GM12878 (cell line): ENCODE results near the gene STAMBPL1. TPM values are rescaled to one million over a fixed set of nuclear protein-coding genes. Genes with fewer than 3 reads are reported as not detected.

ENCODE experiments used
- ATAC-seq: fragments of 200-7000 bp; cut with Tn5 transposase; 3 replicates; pipeline ENCODE4 v1.9.1; 2020; ENCODE audit warnings: mild to moderate bottlenecking, moderate library complexity
- BruUV-seq: library from RNA; stranded (reverse); fragments of 400-500 nt; replicated peaks from 2 replicates; lab custom pipeline; 2021; lab: Mats Ljungman, UMichigan
- CTCF ChIA-PET: fragments of 300-600 bp; sonication (Branson Sonifier 250); formaldehyde crosslinking; extraction: SDS; loops from one replicate; lab custom pipeline; 2021; ENCODE audit warnings: inconsistent platforms; lab: Yijun Ruan, JAX
- POLR2A ChIA-PET: fragments of 350-600 bp; formaldehyde crosslinking; extraction: SDS; loops from one replicate; lab custom pipeline; 2021; ENCODE audit warnings: inconsistent platforms; lab: Charles Lee
- RAD21 ChIA-PET: fragments of 300-600 bp; sonication (Branson Sonifier 250); formaldehyde crosslinking; loops from one replicate; lab custom pipeline; 2023; ENCODE audit warnings: antibody characterized with exemption; ENCODE audit not compliant: unreplicated experiment; lab: Charles Lee
- SMC1A ChIA-PET: fragments of 300-600 bp; sonication (Branson Sonifier 250); formaldehyde crosslinking; loops from one replicate; lab custom pipeline; 2023; ENCODE audit not compliant: unreplicated experiment, uncharacterized antibody; lab: Charles Lee
- DNase-seq: peaks from one replicate; pipeline ENCODE4 v3.0.0-alpha.2; 2011; ENCODE audit warnings: low read depth, low spot score
- FAIRE-seq: peaks from 3 replicates; lab custom pipeline; 2011; peaks lifted over from hg19 to GRCh38; lab: Jason Lieb, UNC
- H2AFZ ChIP-seq: 2 replicates; pipeline ENCODE4 v1.6.0; 2011; ENCODE audit warnings: low read depth, low read length, control low read depth; ENCODE audit not compliant: control insufficient read depth
- H3K27ac ChIP-seq: 2 replicates; pipeline ENCODE4 v1.5.1; 2011; ENCODE audit warnings: control low read depth; ENCODE audit not compliant: control insufficient read depth, insufficient read depth
- H3K27me3 ChIP-seq, 2 experiments: replicated peaks in 1 of 2; 2 replicates each; pipeline versions ENCODE4 v1.6.0 to v1.6.1; 2011; ENCODE audit warnings: low read length in 1 of 2; ENCODE audit not compliant: control insufficient read depth in 2 of 2, insufficient read depth in 2 of 2
- H3K36me3 ChIP-seq, 2 experiments: 2 replicates each; pipeline ENCODE4 v1.5.1; 2011; ENCODE audit warnings: low read length in 1 of 2; ENCODE audit not compliant: control insufficient read depth in 2 of 2, insufficient read depth in 2 of 2
- H3K4me1 ChIP-seq: 2 replicates; pipeline ENCODE4 v1.6.1; 2011; ENCODE audit warnings: mild to moderate bottlenecking, low read length, moderate library complexity, mixed read lengths; ENCODE audit not compliant: control insufficient read depth, insufficient read depth
- H3K4me2 ChIP-seq: 2 replicates; pipeline ENCODE4 v1.6.0; 2011; ENCODE audit warnings: control low read depth; ENCODE audit not compliant: control insufficient read depth, insufficient read depth
- H3K4me3 ChIP-seq: fragments of 200-600 bp; sonication (generic); 2 replicates; pipeline ENCODE4 v1.5.1; 2016
- H3K79me2 ChIP-seq: 2 replicates; pipeline ENCODE4 v1.6.0; 2011; ENCODE audit warnings: low read length; ENCODE audit not compliant: control insufficient read depth, insufficient read depth
- H3K9ac ChIP-seq: 2 replicates; pipeline ENCODE4 v1.8.0; 2011; ENCODE audit warnings: low read length, control low read depth, mixed read lengths; ENCODE audit not compliant: control insufficient read depth, insufficient read depth
- H3K9me3 ChIP-seq: replicated peaks from 3 replicates; pipeline ENCODE4 v1.5.1; 2011; ENCODE audit warnings: mild to moderate bottlenecking, low read length; ENCODE audit not compliant: control insufficient read depth, insufficient read depth
- H4K20me1 ChIP-seq: 2 replicates; pipeline ENCODE4 v1.6.0; 2011; ENCODE audit not compliant: control insufficient read depth, insufficient read depth
- CBFB ChIP-seq: IDR thresholded peaks from 2 replicates; pipeline ENCODE4 v1.6.1; 2016; ENCODE audit warnings: antibody characterized with exemption, low read depth
- ETV6 ChIP-seq, 2 experiments: fragments of 450-650 bp in 1 of 2; IDR thresholded peaks in 1 of 2; conservative IDR thresholded peaks in 1 of 2; 2 replicates each; pipeline ENCODE4 v1.6.1; 2014; ENCODE audit warnings: antibody characterized with exemption in 1 of 2, borderline replicate concordance in 1 of 2, low read depth in 1 of 2, mild to moderate bottlenecking in 1 of 2, moderate library complexity in 1 of 2
- FOXM1 ChIP-seq: IDR thresholded peaks from 2 replicates; pipeline ENCODE4 v1.6.1; 2012; ENCODE audit warnings: low read depth, mild to moderate bottlenecking, inconsistent platforms, low read length, moderate library complexity
- HDAC2 ChIP-seq: fragments of 200-600 bp; sonication (generic); IDR thresholded peaks from 2 replicates; pipeline ENCODE4 v1.6.1; 2017
- KAT2A ChIP-seq: conservative IDR thresholded peaks from 2 replicates; pipeline ENCODE4 v1.6.1; 2011; ENCODE audit warnings: low read depth, low read length; ENCODE audit not compliant: control insufficient read depth
- NFXL1 ChIP-seq: fragments of 450-650 bp; IDR thresholded peaks from 2 replicates; pipeline ENCODE4 v1.6.1; 2017; ENCODE audit warnings: antibody characterized with exemption, mild to moderate bottlenecking, borderline replicate concordance
- PKNOX1 ChIP-seq: fragments of 450-650 bp; IDR thresholded peaks from 2 replicates; pipeline ENCODE4 v1.6.1; 2016; ENCODE audit warnings: mild to moderate bottlenecking
- PML ChIP-seq: IDR thresholded peaks from 2 replicates; pipeline ENCODE4 v1.6.1; 2012; ENCODE audit warnings: low read length, inconsistent platforms
- RBBP5 ChIP-seq: fragments of 200-600 bp; sonication (generic); conservative IDR thresholded peaks from 2 replicates; pipeline ENCODE4 v1.6.1; 2016
- STAT1 ChIP-seq: fragments of 450-650 bp; conservative IDR thresholded peaks from 2 replicates; pipeline ENCODE4 v1.6.1; 2014; ENCODE audit warnings: antibody characterized with exemption, mild to moderate bottlenecking
- SUPT20H ChIP-seq: IDR thresholded peaks from 2 replicates; pipeline ENCODE4 v1.6.1; 2011; ENCODE audit warnings: low read depth, mild to moderate bottlenecking, low read length, moderate library complexity, borderline replicate concordance; ENCODE audit not compliant: control insufficient read depth
- ZBTB40 ChIP-seq: fragments of 450-650 bp; IDR thresholded peaks from 2 replicates; pipeline ENCODE4 v1.6.1; 2016; ENCODE audit warnings: mild to moderate bottlenecking, moderate library complexity, borderline replicate concordance
- ZNF384 ChIP-seq: IDR thresholded peaks from 2 replicates; pipeline ENCODE4 v1.6.1; 2012; ENCODE audit warnings: low read depth, mild to moderate bottlenecking, low read length, improper control_type of control experiment, borderline replicate concordance
- ZZZ3 ChIP-seq: IDR thresholded peaks from 2 replicates; pipeline ENCODE4 v1.6.1; 2011; ENCODE audit warnings: low read depth; ENCODE audit not compliant: control insufficient read depth, insufficient read length
- WGBS: methylation state at CpG from one replicate; pipeline ENCODE4 v1.1.6; 2016; ENCODE audit warnings: low lambda C conversion rate; ENCODE audit not compliant: insufficient replicate concordance, insufficient coverage; ENCODE audit errors: missing lambda C conversion rate; 5-methylcytosine and 5-hydroxymethylcytosine counted together
- in situ Hi-C: fragments of 300-500 bp; cut with MboI; formaldehyde crosslinking; loops from 9 replicates; pipeline ENCODE4 v1.14.3; 2018; ENCODE audit warnings: mixed read lengths
- intact Hi-C: fragments of 100-400 bp; cut with micrococcal nuclease; formaldehyde crosslinking; loops from one replicate; pipeline ENCODE4 v1.14.2; 2022; ENCODE audit not compliant: unreplicated experiment
- polyA plus RNA-seq, 11 experiments: library from polyadenylated mRNA; depleted of rRNA in 4 of 11; unstranded in 6 of 11; stranded (reverse) in 5 of 11; fragments of >200 nt; fragmentation: Nextera tagmentation in 4 of 11; fragmentation: Illumina TruSeq in 1 of 11; extraction: Ambion mirVana in 4 of 11; extraction: Trizol in 1 of 11; gene quantifications; 1 replicate in 1 of 11; 2 replicates in 10 of 11; pipeline versions ENCODE4 v1.2.1 to v1.2.3, GENCODE V29; 2011 to 2016; ENCODE audit warnings: inconsistent platforms in 2 of 11, missing spikeins in 2 of 11, low read depth in 1 of 11
- total RNA-seq, 4 experiments: library from RNA; depleted of rRNA in 3 of 4; stranded (reverse); fragments of >200 nt in 3 of 4; fragmentation: Illumina TruSeq in 1 of 4; extraction: Trizol in 1 of 4; gene quantifications; 2 replicates each; pipeline versions ENCODE4 v1.2.1 to v1.2.3, GENCODE V29; 2013 to 2021
- TF ChIP-seq, protein P1 (sequence below): IDR thresholded peaks from 2 replicates; pipeline ENCODE4 v1.6.1; 2012; ENCODE audit warnings: low read depth, low read length, improper control_type of control experiment
- TF ChIP-seq, protein P2 (sequence below): IDR thresholded peaks from 2 replicates; pipeline ENCODE4 v1.6.1; 2012; ENCODE audit warnings: low read length, inconsistent platforms

The STAMBPL1 gene
- total and polyA plus RNA-seq, 10 of the 15 experiments (the other 5 are each of a cell fraction or from before 2014, with no cell fraction given): 7.5 to 44.1 (median 25.4) TPM

DNA sequence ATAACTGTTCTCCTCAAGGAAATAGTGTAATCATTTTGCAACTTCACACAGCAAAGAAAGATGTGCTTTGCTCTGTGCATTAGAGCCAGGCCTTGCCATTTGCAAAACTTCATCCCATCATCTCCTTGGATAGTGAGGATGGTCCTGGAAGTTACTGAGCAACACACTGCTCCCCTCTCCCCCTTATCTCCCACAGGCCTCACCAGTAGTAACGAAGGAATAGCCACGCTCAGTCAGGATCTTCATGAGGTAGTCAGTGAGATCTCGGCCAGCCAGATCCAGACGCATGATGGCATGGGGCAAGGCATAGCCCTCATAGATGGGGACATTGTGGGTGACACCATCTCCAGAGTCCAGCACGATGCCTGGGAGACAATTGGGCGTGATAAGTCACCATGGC, 61.0 kb downstream of the STAMBPL1 start:
- CTCF ChIA-PET: interaction anchor here (0.7 to 1.7 kb wide), 3 partner anchors 8 to 276 kb away, joined by 3 to 12 read pairs (median 6); no protein-coding TSS in a partner anchor
- SMC1A ChIA-PET: interaction anchor here (1.5 to 1.6 kb wide), 3 partner anchors 48 to 270 kb away, joined by 4 to 5 read pairs (median 4); no protein-coding TSS in a partner anchor
- Histone ChIP-seq H3K79me2 (no peaks in the 10 kb centered on the region), H2AFZ (no peak overlapping the region), H3K36me3 (peaks cover 0 to 6% of the 10 kb centered on the region in 2 experiments; a peak in 3 of 4 replicates), H3K4me2 (no peak overlapping the region), H3K27me3 (no peaks in the 10 kb centered on the region), H3K4me3 (no peak overlapping the region), H3K4me1 (peaks cover 4% of the 10 kb centered on the region), H3K9ac (no peak overlapping the region), H3K9me3 (no peaks in the 10 kb centered on the region), H4K20me1 (no peaks in the 10 kb centered on the region), H3K27ac (no peak overlapping the region)
- POLR2A ChIA-PET: no interaction called here
- intact Hi-C loops: no loop called here
- ATAC-seq: no peak
- no TSS peak for BruUV-seq
- RAD21 ChIA-PET: interaction anchor here (2.0 kb wide), 1 partner anchor 275 kb away, joined by 5 read pairs; no protein-coding TSS in a partner anchor
- in situ Hi-C loops: no loop called here
- whole genome bisulfite sequencing: 96% methylated on average over 6 of the region's 6 CpGs
- FAIRE-seq: no peak
- no peak for DNase-seq
- no peak for TF ChIP-seq PML
- no peak for TF ChIP-seq NFXL1
- no peak for TF ChIP-seq HDAC2
- no peak for TF ChIP-seq PKNOX1
- TF ChIP-seq CBFB: no peak
- no peak for TF ChIP-seq ZZZ3
- TF ChIP-seq SUPT20H: no peak
- TF ChIP-seq, protein P1, sequence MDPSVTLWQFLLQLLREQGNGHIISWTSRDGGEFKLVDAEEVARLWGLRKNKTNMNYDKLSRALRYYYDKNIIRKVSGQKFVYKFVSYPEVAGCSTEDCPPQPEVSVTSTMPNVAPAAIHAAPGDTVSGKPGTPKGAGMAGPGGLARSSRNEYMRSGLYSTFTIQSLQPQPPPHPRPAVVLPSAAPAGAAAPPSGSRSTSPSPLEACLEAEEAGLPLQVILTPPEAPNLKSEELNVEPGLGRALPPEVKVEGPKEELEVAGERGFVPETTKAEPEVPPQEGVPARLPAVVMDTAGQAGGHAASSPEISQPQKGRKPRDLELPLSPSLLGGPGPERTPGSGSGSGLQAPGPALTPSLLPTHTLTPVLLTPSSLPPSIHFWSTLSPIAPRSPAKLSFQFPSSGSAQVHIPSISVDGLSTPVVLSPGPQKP: no peak
- no peak for TF ChIP-seq ETV6 (conservative IDR thresholded peaks at IDR 0.05 in 1 of 2, IDR thresholded peaks at IDR 0.05 in 1 of 2; ENCODE audit: borderline replicate concordance in 1 of 2, low read depth in 1 of 2)
- TF ChIP-seq KAT2A: no peak
- no peak for TF ChIP-seq ZBTB40
- no peak for TF ChIP-seq RBBP5
- no peak for TF ChIP-seq ZNF384
- TF ChIP-seq, protein P2, sequence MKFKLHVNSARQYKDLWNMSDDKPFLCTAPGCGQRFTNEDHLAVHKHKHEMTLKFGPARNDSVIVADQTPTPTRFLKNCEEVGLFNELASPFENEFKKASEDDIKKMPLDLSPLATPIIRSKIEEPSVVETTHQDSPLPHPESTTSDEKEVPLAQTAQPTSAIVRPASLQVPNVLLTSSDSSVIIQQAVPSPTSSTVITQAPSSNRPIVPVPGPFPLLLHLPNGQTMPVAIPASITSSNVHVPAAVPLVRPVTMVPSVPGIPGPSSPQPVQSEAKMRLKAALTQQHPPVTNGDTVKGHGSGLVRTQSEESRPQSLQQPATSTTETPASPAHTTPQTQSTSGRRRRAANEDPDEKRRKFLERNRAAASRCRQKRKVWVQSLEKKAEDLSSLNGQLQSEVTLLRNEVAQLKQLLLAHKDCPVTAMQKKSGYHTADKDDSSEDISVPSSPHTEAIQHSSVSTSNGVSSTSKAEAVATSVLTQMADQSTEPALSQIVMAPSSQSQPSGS: no peak
- TF ChIP-seq FOXM1: no peak
- no peak for TF ChIP-seq STAT1
